Endodermal cell (in vitro differentiated cells): ENCODE data around the gene TTLL11. TPM values are rescaled to one million over a fixed set of nuclear protein-coding genes. Genes with fewer than 3 reads are reported as not detected.

ENCODE experiments used
- DNase-seq: peaks from one replicate; pipeline ENCODE4 v3.0.0-alpha.2; 2017
- H3K27ac ChIP-seq: 2 replicates; pipeline ENCODE4 v1.5.1; 2013; ENCODE audit warnings: mild to moderate bottlenecking, low read depth, low read length, moderate library complexity
- H3K27me3 ChIP-seq: 2 replicates; pipeline ENCODE4 v1.6.1; 2013; ENCODE audit warnings: mild to moderate bottlenecking, low read length, moderate library complexity; ENCODE audit not compliant: insufficient read depth, control insufficient read depth, poor library complexity, severe bottlenecking
- H3K36me3 ChIP-seq: 2 replicates; pipeline ENCODE4 v1.7.0; 2013; ENCODE audit warnings: mild to moderate bottlenecking, low read length, moderate library complexity; ENCODE audit not compliant: control insufficient read depth, insufficient read depth
- H3K4me1 ChIP-seq: one replicate; pipeline ENCODE4 v1.7.0; 2013; ENCODE audit warnings: low read length; ENCODE audit not compliant: control insufficient read depth, insufficient read depth
- H3K4me3 ChIP-seq: 2 replicates; pipeline ENCODE4 v1.5.1; 2013; ENCODE audit warnings: mild to moderate bottlenecking, low read length, moderate library complexity
- H3K9ac ChIP-seq: 2 replicates; pipeline ENCODE4 v1.6.1; 2013; ENCODE audit warnings: mild to moderate bottlenecking, low read length, moderate library complexity; ENCODE audit not compliant: poor library complexity, severe bottlenecking; ENCODE audit errors: extremely low read depth
- H3K9me3 ChIP-seq: 2 replicates; pipeline ENCODE4 v1.6.1; 2013; ENCODE audit warnings: mild to moderate bottlenecking, low read length, moderate library complexity; ENCODE audit not compliant: control insufficient read depth
- H3K27ac Mint-ChIP-seq: 2 replicates; pipeline ENCODE4 v1.8.0; 2020; ENCODE audit warnings: mixed read lengths
- H3K27me3 Mint-ChIP-seq: 2 replicates; pipeline ENCODE4 v1.8.0; 2021; ENCODE audit warnings: mild to moderate bottlenecking, mixed read lengths; ENCODE audit not compliant: insufficient read depth
- H3K36me3 Mint-ChIP-seq: 2 replicates; pipeline ENCODE4 v1.8.0; 2020; ENCODE audit warnings: low read depth, mixed read lengths
- H3K4me1 Mint-ChIP-seq: 2 replicates; pipeline ENCODE4 v1.8.0; 2020; ENCODE audit warnings: mixed read lengths
- H3K4me3 Mint-ChIP-seq: 2 replicates; pipeline ENCODE4 v1.8.0; 2020; ENCODE audit warnings: mild to moderate bottlenecking, moderate library complexity, mixed read lengths
- H3K9me3 Mint-ChIP-seq: 2 replicates; pipeline ENCODE4 v1.8.0; 2020; ENCODE audit warnings: mild to moderate bottlenecking, mixed read lengths
- CTCF ChIP-seq: fragments of 200-600 bp; sonication (generic); conservative IDR thresholded peaks from 2 replicates; pipeline ENCODE4 v1.5.0; 2021; ENCODE audit warnings: antibody characterized with exemption, mild to moderate bottlenecking
- WGBS, 2 experiments: methylation state at CpG; one replicate each; pipeline versions ENCODE4 v1.1.5 to v1.1.7; 2013; ENCODE audit warnings: missing lambda C conversion rate in 2 of 2, mixed read lengths in 1 of 2; ENCODE audit not compliant: insufficient coverage in 1 of 2, insufficient read length in 1 of 2; 5-methylcytosine and 5-hydroxymethylcytosine counted together
- total RNA-seq, 2 donors: library from RNA; stranded (reverse); fragmentation: NEBNext Ultra II Directional in 1 of 2; extraction: Animal tissue kit (Norgen Biotek cat#: 25700) in 1 of 2; gene quantifications; 2 replicates in 1 of 2; 3 replicates in 1 of 2; pipeline ENCODE4 v1.2.1, GENCODE V29; 2021

TTLL11 gene
- total RNA-seq, 2 donors from 2014 or later: 0.68 TPM; not detected in 1

GRCh38 chr9:122059214-122059954 lies 33.7 kb downstream of the TTLL11 start:
- DNase-seq: no peak
- Mint-ChIP-seq H3K4me3 (no peak overlapping the region), H3K36me3 (no peaks in the 10 kb centered on the region), H3K27me3 (peaks cover 2% of the 10 kb centered on the region), H3K9me3 (no peaks in the 10 kb centered on the region), H3K4me1 (no peaks in the 10 kb centered on the region), H3K27ac (no peak overlapping the region)
- no peak for TF ChIP-seq CTCF
- no peaks in the 10 kb centered on the region for H3K27me3 ChIP-seq
- no peak overlapping the region for H3K4me3 ChIP-seq
- WGBS, 2 experiments: 92 to 97% methylated on average over 5 to 9 of the region's 9 CpGs
- H3K36me3 ChIP-seq: no peaks in the 10 kb centered on the region
- H3K27ac ChIP-seq: no peak overlapping the region
- no peaks in the 10 kb centered on the region for H3K9me3 ChIP-seq
- no peaks in the 10 kb centered on the region for H3K4me1 ChIP-seq
- no peak overlapping the region for H3K9ac ChIP-seq

GRCh38 chr9:122058709-122059108 lies 34.4 kb downstream of the TTLL11 start:
- H3K27me3 ChIP-seq: no peaks in the 10 kb centered on the region
- H3K36me3 ChIP-seq: no peaks in the 10 kb centered on the region
- Mint-ChIP-seq H3K9me3 (no peaks in the 10 kb centered on the region), H3K36me3 (no peaks in the 10 kb centered on the region), H3K4me3 (no peak overlapping the region), H3K27ac (no peak overlapping the region), H3K4me1 (no peaks in the 10 kb centered on the region), H3K27me3 (peaks cover 2% of the 10 kb centered on the region)
- WGBS, 2 experiments: 86 to 91% methylated on average over 4 of the region's 4 CpGs
- TF ChIP-seq CTCF: no peak
- no peak overlapping the region for H3K9ac ChIP-seq
- H3K9me3 ChIP-seq: no peaks in the 10 kb centered on the region
- H3K27ac ChIP-seq: no peak overlapping the region
- no peak for DNase-seq
- H3K4me1 ChIP-seq: no peaks in the 10 kb centered on the region
- H3K4me3 ChIP-seq: no peak overlapping the region

- H3K4me1 ChIP-seq: no peaks in the 10 kb centered on the region
- Mint-ChIP-seq H3K9me3 (no peaks in the 10 kb centered on the region), H3K36me3 (no peaks in the 10 kb centered on the region), H3K27me3 (peaks cover 2% of the 10 kb centered on the region), H3K27ac (no peak overlapping the region), H3K4me1 (no peaks in the 10 kb centered on the region), H3K4me3 (no peak overlapping the region)
- H3K27ac ChIP-seq: no peak overlapping the region
- H3K9me3 ChIP-seq: no peaks in the 10 kb centered on the region
- H3K9ac ChIP-seq: no peak overlapping the region
- TF ChIP-seq CTCF: no peak
- 84 to 92% methylated on average over 3 to 4 of the region's 4 CpGs for WGBS, 2 experiments
- H3K36me3 ChIP-seq: no peaks in the 10 kb centered on the region
- H3K27me3 ChIP-seq: no peaks in the 10 kb centered on the region
- no peak for DNase-seq
- H3K4me3 ChIP-seq: no peak overlapping the region
These were observed 35.1 kb downstream of the TTLL11 start for GRCh38 chr9:122058051-122058450.
